SH-SY5Y (cell line): ENCODE results near the gene STK24.

Source experiments
- GATA2 ChIP-seq: IDR thresholded peaks from 2 replicates; pipeline ENCODE4 v1.6.1; 2011; ENCODE audit warnings: mild to moderate bottlenecking, low read depth, low read length
- GATA3 ChIP-seq: IDR thresholded peaks from 2 replicates; pipeline ENCODE4 v1.6.1; 2011; ENCODE audit warnings: low read depth, mild to moderate bottlenecking, low read length, moderate library complexity

STK24 gene

DNA sequence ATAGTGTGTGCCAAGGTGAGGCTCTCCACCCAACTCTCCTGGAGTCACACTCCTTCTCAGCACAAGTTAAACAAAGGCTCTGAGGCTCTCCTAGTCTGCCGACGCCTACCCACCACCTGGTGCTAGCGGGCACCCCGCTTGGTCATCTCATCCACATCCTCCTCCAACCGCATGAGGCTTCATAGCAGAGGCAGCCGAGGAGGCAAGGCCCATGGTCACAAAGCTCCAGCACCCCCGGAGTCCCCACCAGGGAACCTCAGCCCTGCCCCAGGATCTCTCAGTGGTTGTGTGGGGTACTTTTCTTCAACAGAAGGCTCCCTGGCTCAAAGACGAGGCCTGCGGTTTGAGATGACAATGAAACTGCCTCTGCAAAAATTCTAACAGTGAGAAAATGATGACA lies 43.0 kb downstream of the STK24 start:
- TF ChIP-seq GATA3 = no peak
- no peak for TF ChIP-seq GATA2

GRCh38 chr13:98532254-98532653 lies 44.7 kb downstream of the STK24 start:
- TF ChIP-seq GATA3 = no peak
- TF ChIP-seq GATA2 = no peak

- TF ChIP-seq GATA3 = no peak
- no peak for TF ChIP-seq GATA2
Observed at GRCh38 chr13:98530217-98530616, 46.7 kb downstream of the STK24 start.

GRCh38 chr13:98529171-98529570 lies 47.7 kb downstream of the STK24 start:
- TF ChIP-seq GATA2 = no peak
- TF ChIP-seq GATA3 = no peak

DNA sequence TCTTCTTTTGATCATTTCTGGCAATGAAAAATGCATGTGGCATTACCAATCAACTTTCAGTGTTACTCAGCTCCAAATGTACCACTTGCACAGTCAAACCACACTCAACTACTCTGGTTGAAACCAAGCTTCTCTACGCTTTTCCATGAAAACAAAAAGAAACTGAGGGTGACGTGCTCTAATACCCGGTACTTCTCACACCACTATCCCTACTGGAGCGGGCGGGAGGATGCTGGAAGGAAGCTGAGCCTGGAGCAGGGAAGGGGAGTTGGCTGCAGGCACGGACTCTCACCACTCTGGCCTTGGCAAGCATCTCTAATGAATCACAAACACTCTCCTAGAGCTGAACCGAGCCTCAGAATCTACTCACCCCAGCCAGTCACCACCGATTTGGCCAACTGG lies 48.2 kb downstream of the STK24 start:
- TF ChIP-seq GATA3 (no peak), GATA2 (no peak)

DNA sequence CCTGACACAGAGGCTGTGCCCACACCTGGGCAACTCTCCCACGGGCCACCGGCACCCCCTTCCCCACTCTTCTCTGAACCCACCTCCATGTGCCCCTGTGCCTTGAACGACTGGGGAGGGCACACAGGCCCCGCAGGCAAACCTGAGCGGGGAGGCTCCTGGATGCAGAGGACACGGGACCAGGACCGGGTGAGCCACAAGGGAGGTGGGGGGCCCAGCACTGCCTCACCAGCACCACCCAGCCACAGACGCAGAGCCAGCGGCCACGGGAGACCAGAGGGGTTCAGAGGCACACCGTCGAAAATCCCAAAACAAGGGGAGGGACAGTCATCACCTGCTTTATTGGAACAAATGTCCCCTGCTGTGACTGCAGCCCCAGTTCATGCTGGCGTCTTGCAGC lies 49.4 kb downstream of the STK24 start:
- TF ChIP-seq GATA3 (no peak), GATA2 (no peak)

DNA sequence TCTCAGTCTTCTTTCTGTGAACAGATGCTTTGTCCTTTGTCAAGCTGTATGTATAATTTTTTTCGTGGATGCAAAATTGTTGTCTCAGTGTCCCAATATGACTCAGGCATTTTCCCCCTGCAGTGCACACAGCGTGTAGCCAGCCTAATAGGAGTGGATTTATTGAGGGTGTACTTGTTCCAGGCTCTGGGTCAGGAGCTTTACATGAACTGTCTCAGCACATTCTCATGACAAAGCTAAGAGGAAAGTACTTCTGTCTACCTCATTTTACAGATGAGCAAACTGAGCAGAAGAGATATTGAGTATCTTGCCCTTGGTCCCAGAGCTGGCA lies 50.8 kb downstream of the STK24 start:
- TF ChIP-seq GATA2 = no peak
- TF ChIP-seq GATA3 = no peak

- TF ChIP-seq GATA2 = no peak
Observed at GRCh38 chr13:98525456-98526181, 51.3 kb downstream of the STK24 start.

DNA sequence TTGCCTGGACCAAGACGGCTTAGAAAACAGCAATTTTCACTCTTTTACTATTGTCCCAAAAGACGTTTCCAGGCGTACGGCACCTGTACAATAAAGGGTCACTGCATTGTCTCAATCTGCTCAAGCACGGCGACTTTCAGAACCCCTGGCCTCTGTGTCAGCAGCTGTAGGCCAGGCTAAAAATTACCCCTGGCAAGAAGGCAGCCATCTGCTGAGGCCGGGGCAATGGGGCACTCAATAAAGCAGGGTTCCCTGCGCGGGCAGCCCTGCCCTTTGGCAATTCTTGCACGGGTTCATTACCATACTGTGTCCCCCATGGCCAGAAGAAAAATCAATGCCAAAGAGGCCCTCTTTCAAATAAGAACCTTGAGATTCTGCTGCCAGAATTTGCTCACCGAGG lies 52.1 kb downstream of the STK24 start:
- no peak for TF ChIP-seq GATA3
- no peak for TF ChIP-seq GATA2

- TF ChIP-seq GATA2 (no peak), GATA3 (no peak)
Observed at GRCh38 chr13:98524391-98524790, 52.5 kb downstream of the STK24 start.

GRCh38 chr13:98523455-98524102 lies 53.3 kb downstream of the STK24 start:
- TF ChIP-seq GATA3 (no peak), GATA2 (no peak)

DNA sequence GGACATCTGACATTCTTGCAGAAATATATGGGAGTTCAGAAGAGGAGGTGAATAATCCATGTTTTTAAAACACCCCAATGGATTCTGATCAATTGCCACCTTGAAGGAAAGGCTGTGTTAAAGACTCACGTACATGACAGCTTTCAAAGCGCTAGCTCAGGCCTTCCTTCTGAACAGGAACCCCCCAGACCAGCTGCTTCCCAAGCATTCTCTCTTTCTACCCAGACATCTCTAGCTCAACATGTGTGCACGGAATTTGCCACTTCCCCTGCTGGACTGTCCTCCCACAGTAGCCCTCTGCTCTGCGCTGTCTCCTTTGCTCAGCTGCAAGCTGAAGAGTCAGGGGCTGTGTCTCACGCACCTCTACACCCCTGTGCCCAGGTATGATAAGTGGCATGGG lies 54.5 kb downstream of the STK24 start:
- TF ChIP-seq GATA2 = no peak

DNA sequence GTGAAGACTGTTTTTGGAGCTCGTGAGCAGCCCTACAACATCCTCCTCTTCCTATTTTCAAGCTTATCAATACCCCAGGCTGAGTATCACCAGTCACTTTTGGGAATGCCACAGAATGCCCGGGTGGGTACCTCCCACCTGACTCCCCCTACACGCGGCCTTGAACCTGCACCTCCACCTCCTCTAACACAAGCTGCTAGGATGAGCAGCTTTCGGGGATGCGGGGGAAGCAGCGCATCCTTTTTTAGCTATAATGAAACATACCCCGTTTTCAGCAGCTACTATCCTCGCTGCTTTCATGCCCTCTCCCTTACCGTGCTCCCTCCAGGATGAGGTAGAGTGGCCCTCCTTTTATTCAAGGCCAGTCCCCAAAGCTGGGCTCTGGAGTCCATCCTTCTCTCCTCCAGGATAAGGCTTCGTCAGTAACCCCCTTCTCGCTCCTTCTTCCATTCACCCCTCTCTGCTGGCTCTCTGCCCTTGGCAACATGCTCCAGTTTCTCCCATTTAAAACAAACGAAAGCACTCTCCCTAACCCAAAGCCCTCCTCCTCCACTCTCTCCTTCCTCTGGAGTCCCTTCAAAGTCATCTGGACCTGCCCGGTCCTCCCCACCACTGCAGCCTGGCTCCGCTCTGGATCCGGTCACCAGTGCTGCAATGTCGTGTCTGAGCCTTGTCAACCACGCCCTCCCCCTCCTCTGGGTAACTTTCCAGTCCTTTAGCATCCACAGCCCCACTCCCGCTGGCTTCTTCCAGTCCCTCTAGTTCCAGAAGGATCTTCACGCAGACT lies 55.3 kb downstream of the STK24 start:
- TF ChIP-seq GATA2 = no peak
- no peak for TF ChIP-seq GATA3

DNA sequence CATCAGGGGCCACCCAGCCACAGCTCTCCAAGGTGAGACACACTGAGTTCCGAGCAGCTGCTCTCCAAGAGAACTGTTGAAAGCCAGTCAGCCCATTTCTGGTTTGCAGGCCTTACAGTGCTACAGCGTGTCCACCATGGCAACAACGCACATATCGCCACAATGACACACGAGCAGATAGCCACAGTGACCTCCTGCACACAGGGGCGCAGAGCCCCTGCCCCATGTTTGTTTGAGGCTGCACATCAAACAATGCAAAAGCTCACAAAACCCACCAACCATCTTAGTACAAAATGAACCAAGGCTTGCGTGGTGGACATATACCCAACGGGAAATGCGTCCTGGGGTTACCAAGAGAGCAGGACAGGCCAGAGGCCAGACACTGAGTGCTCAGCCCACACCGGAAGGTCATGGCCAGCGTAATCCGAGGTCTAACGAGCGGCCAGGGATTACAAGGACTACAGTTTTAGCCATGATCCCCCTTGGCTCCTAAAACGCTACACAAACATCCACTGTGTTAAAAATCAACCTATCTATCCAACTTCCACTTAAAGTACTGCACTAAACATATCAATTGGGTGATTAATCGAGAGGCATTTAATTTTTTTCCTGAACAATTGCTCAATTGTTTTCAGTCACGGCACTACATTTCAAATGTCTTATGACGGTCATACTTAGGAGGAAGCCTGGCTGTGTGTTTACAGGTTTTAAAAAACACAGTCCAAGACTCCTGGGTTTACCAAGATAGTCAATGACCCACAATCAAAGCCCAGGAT lies 56.0 kb downstream of the STK24 start:
- TF ChIP-seq GATA3 (no peak), GATA2 (no peak)
